NCI-H2107 treated with DMSO at 0.1 percent for 48 hours (cell line): ENCODE results near the gene NR2F2.

Experiments
- DNase-seq: peaks from one replicate; lab custom pipeline; 2025; ENCODE audit not compliant: unreplicated experiment; lab: John Stamatoyannopoulos, UW

Gene NR2F2

DNA sequence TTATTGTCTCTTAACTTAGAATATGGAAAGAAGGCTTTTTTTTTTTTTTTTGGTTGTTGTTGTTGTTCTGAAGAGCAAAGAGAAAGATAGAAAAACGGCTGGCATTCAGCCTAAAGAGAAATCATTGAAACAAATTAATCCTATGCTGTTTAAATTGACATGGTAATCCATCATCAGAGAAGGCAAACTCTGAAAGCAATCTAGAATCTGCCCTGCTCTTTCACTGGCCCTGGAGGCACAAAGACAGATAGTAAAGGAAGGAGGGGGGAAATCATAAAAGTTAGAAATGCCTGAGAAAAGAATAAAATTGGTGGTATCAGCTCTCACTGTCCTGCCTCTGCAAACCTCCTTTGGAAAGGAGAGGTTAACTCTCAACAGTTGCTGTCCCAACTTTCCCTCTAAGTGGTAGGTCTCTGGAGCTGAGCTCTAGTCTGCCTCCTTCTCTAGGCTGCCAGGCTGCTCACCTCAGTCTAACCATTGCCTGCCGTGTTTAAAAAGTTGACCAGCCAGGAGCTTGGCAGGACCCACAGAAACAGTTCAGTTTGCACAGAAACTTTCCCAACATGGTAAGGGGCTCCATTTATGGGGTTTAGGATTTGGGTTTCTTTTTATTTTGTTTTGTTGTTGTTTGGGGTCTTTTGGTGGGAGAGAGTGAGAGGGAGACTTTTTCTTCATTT, 13.4 kb upstream of the NR2F2 start:
- DNase-seq = no peak

DNA sequence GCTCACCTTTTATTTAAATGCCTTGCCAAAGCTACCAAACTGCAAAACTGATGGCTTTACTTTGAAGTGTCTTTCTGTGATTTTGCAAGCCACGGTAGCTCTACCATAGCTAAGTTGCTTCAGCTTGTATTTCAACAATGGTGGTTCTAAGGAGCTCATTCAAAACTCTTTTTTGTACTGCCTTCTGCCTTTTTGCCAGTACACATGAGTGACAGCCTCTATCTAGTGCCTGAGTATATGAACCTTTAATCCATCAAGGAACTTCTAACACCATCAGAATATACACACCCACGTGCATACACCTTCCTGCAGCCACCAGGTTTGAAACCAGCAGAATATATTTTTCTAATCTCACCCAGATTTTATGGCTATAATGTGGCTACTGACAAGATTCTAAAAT, 10.4 kb upstream of the NR2F2 start:
- no peak for DNase-seq

DNA sequence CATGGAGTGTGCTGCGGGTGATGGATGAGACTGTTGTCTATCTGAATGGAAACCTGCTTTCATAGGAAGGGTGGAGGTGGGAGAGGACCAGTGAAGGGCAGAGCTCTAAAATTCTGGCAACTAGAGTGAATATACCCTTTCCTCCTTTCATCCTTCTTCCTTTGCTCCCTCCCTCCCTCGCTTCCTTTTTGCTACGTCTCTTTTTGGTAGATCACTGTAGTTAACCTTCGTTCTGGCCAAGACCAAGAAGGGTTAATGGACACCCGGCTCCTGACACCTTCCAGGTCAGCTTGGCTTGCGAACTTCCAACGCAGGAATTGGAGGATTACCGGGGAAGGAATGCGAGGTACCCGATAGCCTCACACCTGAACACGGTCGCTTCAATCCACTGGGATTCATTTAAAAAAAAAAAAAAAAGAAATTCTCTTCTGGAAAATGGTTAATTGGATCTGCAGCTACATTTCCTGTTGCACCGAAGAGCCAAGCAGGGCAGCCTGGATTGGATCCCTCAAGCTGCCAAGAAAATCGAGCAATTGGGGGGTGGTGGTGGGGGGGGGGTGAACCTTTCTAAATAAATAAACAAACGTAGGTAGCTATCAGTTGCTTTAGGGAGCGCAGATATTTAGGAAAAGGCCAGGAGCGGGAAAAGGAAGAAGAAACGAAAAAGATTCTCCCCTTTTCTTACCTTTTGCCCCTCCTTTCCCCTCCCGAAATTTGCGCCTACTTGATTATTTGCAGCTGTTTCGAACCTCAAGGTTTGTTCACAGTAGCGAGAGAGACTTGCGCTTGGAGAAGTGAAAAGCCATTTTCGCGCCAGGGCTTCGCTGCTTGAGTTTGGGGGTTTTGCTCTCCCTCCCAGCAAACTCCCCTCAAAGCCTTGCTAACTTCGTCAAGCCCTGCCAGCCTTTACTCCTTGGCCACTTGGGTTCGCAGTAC, 9.5 kb upstream of the NR2F2 start:
- no peak for DNase-seq

DNA sequence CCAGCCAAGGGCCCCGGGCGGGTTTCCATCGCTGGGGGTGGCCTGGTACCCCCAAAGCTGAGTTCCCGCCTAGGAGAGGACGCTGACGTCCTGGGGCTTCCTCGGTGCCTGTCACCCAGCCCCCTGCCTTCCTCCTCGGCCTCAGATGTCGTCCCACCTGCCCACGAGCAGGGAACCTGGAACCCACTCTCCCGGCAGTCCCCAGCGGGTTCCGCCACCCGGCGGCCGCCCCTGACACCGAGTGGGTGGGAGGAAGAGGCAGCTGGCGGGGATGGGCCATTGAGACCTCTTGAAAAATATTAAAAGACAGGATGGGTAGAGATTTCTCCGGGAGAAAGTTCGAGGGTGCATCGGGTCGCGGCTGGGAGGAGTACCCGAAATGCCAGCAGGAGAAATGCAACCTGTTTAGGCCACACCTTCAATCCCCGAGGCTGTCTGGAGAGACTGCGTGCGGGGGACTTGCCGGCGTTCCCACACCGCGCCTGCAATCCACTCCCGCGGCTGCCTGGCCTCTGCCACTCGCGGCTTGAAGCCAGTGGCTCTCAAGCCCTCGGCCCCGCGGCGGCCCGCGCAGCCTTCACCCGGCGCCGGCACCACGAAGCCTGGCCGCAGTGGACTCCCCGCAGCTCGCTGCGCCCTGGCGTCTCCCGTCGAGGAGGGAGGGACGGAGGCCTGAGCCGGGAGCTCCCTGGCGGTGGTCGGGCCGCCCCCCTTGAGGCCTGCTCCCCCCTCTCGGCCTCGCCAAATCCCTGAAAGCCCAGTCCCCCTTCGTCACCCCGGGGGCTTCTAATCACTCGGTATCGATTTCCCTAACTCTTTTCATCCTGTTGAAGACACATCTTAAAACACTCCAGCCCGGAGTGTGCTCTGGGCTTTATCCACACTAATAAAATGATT, 8.6 kb upstream of the NR2F2 start:
- DNase-seq = no peak

DNA sequence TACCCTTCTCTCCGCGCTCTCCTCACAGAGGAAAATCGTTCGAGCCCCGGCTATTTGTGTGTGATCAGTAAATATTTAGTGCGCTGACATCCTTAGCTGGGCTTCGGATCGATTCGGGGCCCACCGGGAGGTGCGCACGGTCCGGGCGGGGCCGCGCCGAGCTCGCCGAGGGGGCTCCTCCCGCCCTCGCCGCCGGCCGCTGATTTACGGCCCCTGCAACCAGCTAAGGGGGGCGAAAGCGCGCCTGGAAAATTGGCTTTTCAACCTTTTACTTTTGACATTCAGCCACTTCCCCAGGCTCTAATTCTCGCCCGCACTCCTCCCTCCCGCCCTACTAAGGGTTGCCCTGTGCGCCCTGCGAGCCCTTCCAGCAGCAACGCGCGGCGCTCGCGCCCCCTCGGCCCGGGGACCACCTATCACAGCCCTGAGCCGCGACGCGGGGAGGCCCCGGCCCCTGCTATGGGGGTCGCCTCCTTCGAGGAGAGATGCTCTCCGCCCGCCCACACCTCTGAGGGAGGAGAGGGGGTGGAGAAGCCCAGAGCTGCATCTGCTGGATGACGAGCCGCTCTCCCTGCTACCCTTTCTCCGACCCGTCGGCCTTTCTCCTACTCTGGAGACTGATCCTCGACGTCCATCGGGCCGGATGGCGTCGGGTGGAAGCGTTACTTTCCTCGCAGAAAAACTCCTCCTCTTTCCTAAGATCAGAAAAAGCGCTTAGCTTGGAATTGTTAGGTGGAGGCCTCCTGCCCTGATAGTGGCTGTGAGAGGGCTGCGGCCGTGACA, 7.8 kb upstream of the NR2F2 start:
- no peak for DNase-seq

DNA sequence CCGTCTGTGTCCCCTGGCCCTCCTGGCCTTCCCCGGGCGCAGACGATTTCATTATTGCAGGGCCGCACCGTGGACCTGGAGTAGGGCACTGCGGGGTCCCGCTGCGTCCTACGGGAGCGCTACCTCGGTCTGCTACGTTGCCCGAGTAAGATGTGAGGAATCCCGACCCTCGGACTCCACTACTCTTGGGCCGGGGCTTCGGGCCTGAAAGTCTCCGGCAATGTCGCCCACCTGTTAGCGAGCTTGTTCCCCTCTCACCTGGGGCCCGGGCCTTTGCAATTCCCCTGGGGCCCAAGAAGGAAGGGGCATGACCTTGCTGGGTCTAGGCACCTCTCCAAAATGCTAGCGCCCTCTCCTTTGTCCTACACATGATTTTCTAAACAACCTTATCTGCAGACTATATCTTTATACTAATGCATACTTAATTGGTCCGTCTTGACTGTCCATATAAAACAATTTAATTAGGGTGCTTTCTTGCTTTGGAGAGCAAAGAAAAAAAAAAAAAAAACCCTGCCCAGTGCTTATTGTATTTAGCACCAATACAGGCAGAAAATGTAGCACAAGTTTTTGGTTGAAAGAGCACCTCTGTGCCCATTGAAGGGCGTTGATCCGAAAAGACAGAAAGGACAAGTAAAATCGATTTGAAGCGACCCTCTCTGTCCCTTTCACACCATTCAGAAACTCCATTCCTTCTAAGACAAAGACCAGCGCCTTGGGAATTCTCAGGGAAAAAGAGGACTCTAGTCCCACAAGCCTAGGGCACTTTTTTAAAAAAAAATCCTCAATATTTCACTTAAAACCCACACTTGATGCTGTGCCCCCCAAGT, 7.0 kb upstream of the NR2F2 start:
- DNase-seq = no peak

DNA sequence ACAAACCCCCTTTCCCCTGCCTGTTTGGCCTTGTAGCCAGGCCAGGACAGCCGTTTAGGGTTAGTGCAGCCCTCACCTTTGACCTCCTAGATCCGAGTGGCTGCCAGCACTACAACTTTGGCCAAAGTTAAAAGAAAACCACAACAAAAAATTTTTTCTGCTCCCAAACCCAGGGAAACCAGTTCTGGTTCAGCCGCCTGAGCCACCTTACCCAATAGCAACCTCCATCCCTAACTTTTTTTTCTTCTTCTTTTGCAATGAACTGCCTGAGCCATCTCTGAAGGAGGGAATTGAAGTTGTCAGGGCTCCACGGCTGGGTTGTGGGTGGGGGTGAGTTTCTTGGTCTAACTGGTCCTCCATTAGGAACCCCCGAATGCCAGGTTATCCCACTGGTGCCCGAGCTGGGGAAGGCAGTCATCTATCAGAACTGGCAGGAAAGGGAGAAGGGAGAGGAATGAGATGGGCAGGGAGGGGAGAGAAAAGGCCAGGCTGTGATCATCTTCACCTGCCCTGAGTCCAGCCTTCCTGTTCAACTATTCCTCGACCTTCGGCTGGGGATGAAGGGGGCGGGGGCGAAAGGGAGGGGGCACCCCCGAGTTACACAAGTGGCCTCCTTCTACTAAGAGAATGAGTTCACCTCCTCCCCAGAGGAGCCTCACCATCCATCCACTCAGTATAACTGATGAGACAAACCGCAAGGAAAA, 6.2 kb upstream of the NR2F2 start:
- DNase-seq = no peak

- no peak for DNase-seq
These were observed 5.5 kb upstream of the NR2F2 start for GRCh38 chr15:96324940-96325540.

DNA sequence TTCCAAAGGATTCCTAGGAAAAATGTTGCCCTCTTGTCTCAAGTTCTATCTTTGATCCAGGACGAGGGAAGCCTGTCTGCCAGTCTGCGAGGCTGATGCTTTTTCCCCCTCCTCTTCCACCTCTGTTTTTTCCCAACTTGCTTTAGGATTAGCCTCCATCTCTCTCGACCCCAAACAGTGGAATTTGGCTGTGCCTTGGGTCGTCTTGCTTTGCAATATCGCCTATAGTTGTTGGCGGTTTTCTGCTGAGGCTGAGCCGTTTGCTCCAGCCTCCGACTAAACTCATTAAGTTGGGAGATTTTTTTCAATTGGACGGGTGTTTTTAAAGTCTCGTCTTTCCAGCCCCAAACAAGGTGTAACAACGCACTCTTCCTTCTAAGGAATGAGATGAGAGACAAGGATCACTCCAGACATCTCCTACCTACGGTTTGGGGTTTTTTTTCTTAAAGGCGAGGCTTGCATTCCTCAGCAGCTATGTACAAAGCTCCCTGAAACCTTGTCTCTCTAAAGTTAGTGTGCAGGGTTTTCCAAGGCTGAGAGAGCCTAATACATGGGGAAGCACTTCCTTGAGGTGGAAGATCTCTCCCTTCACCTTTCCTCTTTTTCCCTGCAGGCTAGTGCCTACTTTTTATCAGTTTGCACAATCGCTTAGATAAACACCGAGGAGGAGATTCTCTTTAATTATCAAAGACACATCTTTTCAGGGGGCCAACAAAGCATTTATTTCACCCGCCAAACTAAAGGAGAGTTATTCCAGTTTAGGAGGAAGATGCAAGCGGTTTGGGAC, 4.8 kb upstream of the NR2F2 start:
- DNase-seq = no peak

DNA sequence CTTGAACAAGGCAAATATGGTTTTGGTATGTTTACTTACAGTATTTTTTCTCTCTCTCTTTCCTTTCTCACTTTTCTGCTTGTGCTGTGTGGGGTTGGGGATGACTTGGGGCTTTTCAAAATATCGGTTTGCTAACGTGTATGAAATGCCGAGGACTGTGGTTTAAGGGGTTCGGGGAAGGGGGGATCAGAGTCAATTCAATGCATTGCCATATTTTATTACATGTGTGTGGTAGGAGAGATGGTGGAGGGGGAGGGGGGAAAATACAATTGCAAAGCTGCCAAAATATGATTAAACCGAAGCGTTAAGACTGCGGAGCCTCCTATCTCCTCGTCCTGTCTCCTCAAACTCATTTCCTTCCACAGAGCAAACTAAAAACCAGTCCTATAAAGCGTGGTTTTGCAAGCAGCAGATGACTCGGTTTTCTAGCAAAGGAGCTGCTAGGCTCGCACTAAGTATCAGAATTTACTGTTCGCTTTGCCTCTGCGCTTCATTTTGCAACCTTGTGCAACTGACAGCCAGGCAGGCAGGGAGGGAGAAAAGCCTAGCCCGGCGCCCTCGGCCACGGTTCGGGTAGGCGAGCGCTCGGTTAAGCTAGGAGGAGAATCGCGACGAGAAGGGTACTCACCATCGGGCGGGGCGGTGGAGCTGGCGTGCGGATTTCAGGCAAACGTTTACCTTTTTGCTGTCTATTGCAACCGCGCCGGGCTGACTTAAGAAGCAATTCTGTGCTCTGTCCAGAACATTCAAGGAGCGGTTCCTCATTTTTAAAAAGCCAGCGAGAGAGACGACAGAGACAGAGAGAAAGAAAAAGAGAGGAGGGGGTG, 4.0 kb upstream of the NR2F2 start:
- no peak for DNase-seq

GRCh38 chr15:96327155-96327741, 3.3 kb upstream of the NR2F2 start:
- peak; percentile 71 for DNase-seq

GRCh38 chr15:96328181-96328876, 2.2 kb upstream of the NR2F2 start:
- no peak for DNase-seq

- DNase-seq = no peak
These were observed 1.7 kb upstream of the NR2F2 start for GRCh38 chr15:96328877-96329195.

- no peak for DNase-seq
These were observed 1.0 kb upstream of the NR2F2 start for GRCh38 chr15:96329403-96329981.

DNA sequence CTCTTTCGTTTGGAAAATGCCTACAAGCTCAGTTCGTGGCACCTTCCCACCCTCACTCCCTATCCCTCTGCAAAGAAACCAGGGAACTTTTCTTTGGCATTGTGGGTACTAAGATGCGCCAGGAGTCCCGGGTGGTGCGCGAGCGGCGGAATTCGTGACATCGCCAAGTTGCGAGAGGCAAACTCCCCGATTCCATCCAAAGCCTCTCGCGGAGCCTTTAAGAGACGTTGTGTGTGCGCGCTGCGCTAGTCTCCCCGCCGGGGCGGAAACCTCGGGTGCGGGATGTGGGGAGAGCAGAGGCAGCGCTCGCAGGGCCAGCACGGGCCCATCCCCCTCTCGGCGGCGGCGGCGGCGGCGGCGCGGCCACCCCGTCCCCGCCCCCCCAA, 443 bp upstream of the NR2F2 start:
- no peak for DNase-seq
